BLaER1 (cell line): ENCODE measurements around the gene ICAM5.

ENCODE experiments used
- H3K27ac ChIP-seq: shearing (Covaris generic); formaldehyde crosslinking; 2 replicates; pipeline ENCODE4 v1.8.1; 2022
- H3K27me3 ChIP-seq: shearing (Covaris generic); formaldehyde crosslinking; 2 replicates; pipeline ENCODE4 v1.8.1; 2022
- H3K36me3 ChIP-seq: shearing (Covaris generic); formaldehyde crosslinking; 2 replicates; pipeline ENCODE4 v1.8.1; 2022
- H3K4me1 ChIP-seq: shearing (Covaris generic); formaldehyde crosslinking; 2 replicates; pipeline ENCODE4 v1.8.1; 2022
- H3K4me2 ChIP-seq: shearing (Covaris generic); formaldehyde crosslinking; 2 replicates; pipeline ENCODE4 v1.8.1; 2022
- H3K4me3 ChIP-seq: shearing (Covaris generic); formaldehyde crosslinking; 2 replicates; pipeline ENCODE4 v1.8.1; 2022
- H3K9ac ChIP-seq: shearing (Covaris generic); formaldehyde crosslinking; 2 replicates; pipeline ENCODE4 v1.8.1; 2022
- H3K9me3 ChIP-seq: shearing (Covaris generic); formaldehyde crosslinking; 2 replicates; pipeline ENCODE4 v1.8.1; 2022
- H4K20me1 ChIP-seq: shearing (Covaris generic); formaldehyde crosslinking; 2 replicates; pipeline ENCODE4 v1.8.1; 2022
- Cebpa-rat ChIP-seq: shearing (Covaris generic); IDR thresholded peaks from 2 replicates; pipeline ENCODE4 v1.8.1; 2022

Gene ICAM5

GRCh38 chr19:10290876-10291553, 1.3 kb downstream of the ICAM5 start:
- Histone ChIP-seq H3K27me3 (peaks cover 97% of the 10 kb centered on the region), H3K36me3 (peaks cover 2% of the 10 kb centered on the region; the same call in 1 of the 2 replicates), H3K4me2 (peak overlapping the region; percentile 93), H3K4me1 (peaks cover 83% of the 10 kb centered on the region), H3K27ac (no peak overlapping the region), H3K4me3 (peak overlapping the region; percentile 62), H3K9me3 (peaks cover 13% of the 10 kb centered on the region), H3K9ac (peak overlapping the region; percentile 22; the same call in 1 of the 2 replicates), H4K20me1 (peaks cover 77% of the 10 kb centered on the region)
- TF ChIP-seq Cebpa-rat: no peak

DNA sequence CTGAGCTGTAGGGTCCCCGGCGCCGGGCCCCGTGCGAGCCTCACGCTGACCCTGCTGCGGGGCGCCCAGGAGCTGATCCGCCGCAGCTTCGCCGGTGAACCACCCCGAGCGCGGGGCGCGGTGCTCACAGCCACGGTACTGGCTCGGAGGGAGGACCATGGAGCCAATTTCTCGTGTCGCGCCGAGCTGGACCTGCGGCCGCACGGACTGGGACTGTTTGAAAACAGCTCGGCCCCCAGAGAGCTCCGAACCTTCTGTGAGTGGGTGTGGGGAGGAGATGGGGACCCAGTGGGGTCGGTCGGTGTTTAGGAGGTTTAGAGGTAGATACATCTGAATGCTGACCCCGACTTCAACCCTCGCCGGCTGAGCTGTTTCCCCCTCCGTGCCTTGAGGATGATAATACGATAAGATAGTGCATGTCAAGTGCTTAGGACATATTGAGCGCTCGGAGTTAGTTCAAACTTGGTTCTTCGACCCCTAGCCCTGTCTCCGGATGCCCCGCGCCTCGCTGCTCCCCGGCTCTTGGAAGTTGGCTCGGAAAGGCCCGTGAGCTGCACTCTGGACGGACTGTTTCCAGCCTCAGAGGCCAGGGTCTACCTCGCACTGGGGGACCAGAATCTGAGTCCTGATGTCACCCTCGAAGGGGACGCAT, 1.9 kb downstream of the ICAM5 start:
- no peaks in the 10 kb centered on the region for H3K36me3 ChIP-seq
- H3K27me3 ChIP-seq: peaks cover 100% of the 10 kb centered on the region
- no peak for TF ChIP-seq Cebpa-rat
- peaks cover 13% of the 10 kb centered on the region for H3K9me3 ChIP-seq
- peak overlapping the region; percentile 22; the same call in 1 of the 2 replicates for H3K9ac ChIP-seq
- H3K4me3 ChIP-seq: peak overlapping the region; percentile 62
- peaks cover 81% of the 10 kb centered on the region for H3K4me1 ChIP-seq
- H4K20me1 ChIP-seq: peaks cover 74% of the 10 kb centered on the region
- H3K4me2 ChIP-seq: peak overlapping the region; percentile 93
- H3K27ac ChIP-seq: no peak overlapping the region

- H3K4me1 ChIP-seq: peaks cover 75% of the 10 kb centered on the region
- H3K4me3 ChIP-seq: peak overlapping the region; percentile 62
- no peaks in the 10 kb centered on the region for H3K36me3 ChIP-seq
- H3K9ac ChIP-seq: no peak overlapping the region
- peaks cover 13% of the 10 kb centered on the region for H3K9me3 ChIP-seq
- TF ChIP-seq Cebpa-rat: no peak
- no peak overlapping the region for H3K27ac ChIP-seq
- H4K20me1 ChIP-seq: peaks cover 70% of the 10 kb centered on the region
- H3K27me3 ChIP-seq: peaks cover 100% of the 10 kb centered on the region
- peak overlapping the region; percentile 93 for H3K4me2 ChIP-seq
These were observed 2.5 kb downstream of the ICAM5 start for GRCh38 chr19:10292206-10292788.

DNA sequence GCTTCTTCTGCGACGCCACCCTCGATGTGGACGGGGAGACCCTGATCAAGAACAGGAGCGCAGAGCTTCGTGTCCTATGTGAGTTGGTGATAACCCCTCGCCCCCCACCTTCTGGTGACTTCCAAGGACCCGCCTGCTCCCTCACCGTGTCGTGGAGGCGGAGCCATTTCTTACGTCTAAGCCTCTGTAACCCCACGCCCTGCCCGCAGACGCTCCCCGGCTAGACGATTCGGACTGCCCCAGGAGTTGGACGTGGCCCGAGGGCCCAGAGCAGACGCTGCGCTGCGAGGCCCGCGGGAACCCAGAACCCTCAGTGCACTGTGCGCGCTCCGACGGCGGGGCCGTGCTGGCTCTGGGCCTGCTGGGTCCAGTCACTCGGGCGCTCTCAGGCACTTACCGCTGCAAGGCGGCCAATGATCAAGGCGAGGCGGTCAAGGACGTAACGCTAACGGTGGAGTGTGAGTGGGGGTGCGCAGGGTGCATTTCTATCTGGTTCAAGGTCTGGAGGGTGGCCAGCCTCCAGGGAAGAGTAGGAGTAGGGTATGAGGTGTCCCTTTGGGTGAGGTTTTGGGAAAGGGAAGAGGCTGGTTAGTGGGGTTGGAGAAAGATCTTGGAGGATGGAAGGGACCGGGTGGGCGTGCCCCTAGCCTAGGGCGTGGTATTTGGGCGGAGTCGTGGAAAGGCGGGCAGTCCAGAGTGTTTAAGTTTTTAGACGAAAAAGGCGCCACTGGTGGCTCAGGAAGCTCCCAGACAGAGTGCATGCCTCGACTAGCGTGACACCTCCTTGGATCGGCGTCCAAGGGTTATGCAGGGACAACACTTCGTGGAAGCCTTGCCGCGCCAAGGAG, 3.3 kb downstream of the ICAM5 start:
- H3K4me3 ChIP-seq: peak overlapping the region; percentile 62
- H3K4me2 ChIP-seq: peak overlapping the region; percentile 93
- no peak overlapping the region for H3K27ac ChIP-seq

GRCh38 chr19:10293637-10294367, 4.0 kb downstream of the ICAM5 start:
- Histone ChIP-seq H3K4me2 (no peak overlapping the region), H4K20me1 (peaks cover 63% of the 10 kb centered on the region), H3K9ac (no peak overlapping the region), H3K4me1 (peaks cover 60% of the 10 kb centered on the region), H3K27me3 (peaks cover 95% of the 10 kb centered on the region), H3K4me3 (no peak overlapping the region), H3K27ac (no peak overlapping the region), H3K9me3 (peaks cover 13% of the 10 kb centered on the region), H3K36me3 (no peaks in the 10 kb centered on the region)
- no peak for TF ChIP-seq Cebpa-rat

More for the DNA sequence above, 3.3 kb downstream of the ICAM5 start:
- peaks cover 13% of the 10 kb centered on the region for H3K9me3 ChIP-seq
- no peak overlapping the region for H3K9ac ChIP-seq
- TF ChIP-seq Cebpa-rat: no peak
- no peaks in the 10 kb centered on the region for H3K36me3 ChIP-seq
- peaks cover 65% of the 10 kb centered on the region for H4K20me1 ChIP-seq
- H3K27me3 ChIP-seq: peaks cover 100% of the 10 kb centered on the region
- peaks cover 68% of the 10 kb centered on the region for H3K4me1 ChIP-seq

DNA sequence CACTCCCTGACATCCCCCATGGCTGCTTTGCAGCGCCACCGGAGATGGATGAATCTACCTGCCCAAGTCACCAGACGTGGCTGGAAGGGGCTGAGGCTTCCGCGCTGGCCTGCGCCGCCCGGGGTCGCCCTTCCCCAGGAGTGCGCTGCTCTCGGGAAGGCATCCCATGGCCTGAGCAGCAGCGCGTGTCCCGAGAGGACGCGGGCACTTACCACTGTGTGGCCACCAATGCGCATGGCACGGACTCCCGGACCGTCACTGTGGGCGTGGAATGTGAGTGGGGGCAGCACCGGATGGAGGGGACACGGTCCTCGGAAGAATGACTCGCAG, 4.6 kb downstream of the ICAM5 start:
- Histone ChIP-seq H3K4me1 (peaks cover 55% of the 10 kb centered on the region), H3K36me3 (no peaks in the 10 kb centered on the region), H3K27me3 (peaks cover 93% of the 10 kb centered on the region), H3K27ac (no peak overlapping the region), H4K20me1 (peaks cover 63% of the 10 kb centered on the region), H3K9ac (no peak overlapping the region), H3K4me3 (no peak overlapping the region), H3K9me3 (peaks cover 13% of the 10 kb centered on the region), H3K4me2 (no peak overlapping the region)
- no peak for TF ChIP-seq Cebpa-rat

DNA sequence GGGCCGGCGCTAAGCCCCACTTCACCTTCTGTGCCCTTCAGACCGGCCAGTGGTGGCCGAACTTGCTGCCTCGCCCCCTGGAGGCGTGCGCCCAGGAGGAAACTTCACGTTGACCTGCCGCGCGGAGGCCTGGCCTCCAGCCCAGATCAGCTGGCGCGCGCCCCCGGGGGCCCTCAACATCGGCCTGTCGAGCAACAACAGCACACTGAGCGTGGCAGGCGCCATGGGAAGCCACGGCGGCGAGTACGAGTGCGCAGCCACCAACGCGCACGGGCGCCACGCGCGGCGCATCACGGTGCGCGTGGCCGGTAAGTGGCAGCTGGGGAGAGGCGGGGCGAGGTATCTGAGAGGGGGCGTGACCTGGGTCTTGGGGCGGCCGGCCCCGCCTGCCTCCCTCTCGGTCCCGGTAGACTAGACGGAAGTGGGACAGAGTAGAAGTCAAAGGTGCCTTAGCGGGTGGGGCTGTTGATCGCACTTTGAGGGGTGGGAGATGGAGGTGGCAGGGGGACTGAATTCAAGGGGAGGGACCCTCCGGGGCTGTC, 5.6 kb downstream of the ICAM5 start:
- Histone ChIP-seq H3K9me3 (peaks cover 13% of the 10 kb centered on the region), H3K4me3 (peak overlapping the region; percentile 56), H3K27me3 (peaks cover 91% of the 10 kb centered on the region), H4K20me1 (peaks cover 57% of the 10 kb centered on the region), H3K4me1 (peaks cover 55% of the 10 kb centered on the region), H3K36me3 (no peaks in the 10 kb centered on the region), H3K27ac (no peak overlapping the region), H3K9ac (no peak overlapping the region), H3K4me2 (peak overlapping the region; percentile 75)
- no peak for TF ChIP-seq Cebpa-rat

DNA sequence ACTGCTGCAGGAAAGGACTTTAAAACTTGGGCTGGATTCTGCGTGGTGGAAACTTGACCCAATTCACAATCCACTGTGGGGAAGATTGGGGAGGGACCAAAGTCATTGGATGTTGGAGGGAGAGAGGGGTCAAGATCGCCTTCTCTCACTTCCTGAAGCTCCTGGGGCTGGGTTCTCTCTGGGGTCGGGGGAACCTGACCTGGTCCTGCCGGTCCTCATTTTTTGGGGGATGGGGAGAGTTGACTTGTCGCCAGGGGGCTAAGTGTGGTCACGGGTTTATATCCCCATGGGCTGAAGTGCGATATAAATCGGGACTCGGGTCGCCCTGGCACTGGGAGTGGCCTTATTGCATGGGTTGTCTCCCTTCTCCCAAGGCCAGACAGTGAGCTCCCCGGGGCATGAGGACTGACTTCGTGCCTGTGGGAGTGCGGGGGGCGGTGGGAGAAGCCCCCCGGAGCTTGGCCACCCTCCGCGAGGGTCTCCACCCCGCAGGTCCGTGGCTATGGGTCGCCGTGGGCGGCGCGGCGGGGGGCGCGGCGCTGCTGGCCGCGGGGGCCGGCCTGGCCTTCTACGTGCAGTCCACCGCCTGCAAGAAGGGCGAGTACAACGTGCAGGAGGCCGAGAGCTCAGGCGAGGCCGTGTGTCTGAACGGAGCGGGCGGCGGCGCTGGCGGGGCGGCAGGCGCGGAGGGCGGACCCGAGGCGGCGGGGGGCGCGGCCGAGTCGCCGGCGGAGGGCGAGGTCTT, 6.3 kb downstream of the ICAM5 start:
- Histone ChIP-seq H3K27me3 (peaks cover 84% of the 10 kb centered on the region), H3K27ac (no peak overlapping the region)

More for the DNA sequence above, 6.3 kb downstream of the ICAM5 start:
- peaks cover 13% of the 10 kb centered on the region for H3K9me3 ChIP-seq
- H3K4me1 ChIP-seq: peaks cover 50% of the 10 kb centered on the region
- peaks cover 50% of the 10 kb centered on the region for H4K20me1 ChIP-seq
- H3K9ac ChIP-seq: no peak overlapping the region
- peak overlapping the region; percentile 56 for H3K4me3 ChIP-seq
- no peaks in the 10 kb centered on the region for H3K36me3 ChIP-seq
- no peak for TF ChIP-seq Cebpa-rat
- H3K4me2 ChIP-seq: peak overlapping the region; percentile 75
